Colonic mucosa (tissue), 4 donors: Measurements from ENCODE around the gene CCDC167. TPM values are rescaled to one million over a fixed set of nuclear protein-coding genes. Genes with fewer than 3 reads are reported as not detected.

ENCODE experiments used
- DNase-seq: peaks from one replicate; pipeline ENCODE4 v3.0.0-alpha.2; 2020
- H3K27ac ChIP-seq: fragments of 200-600 bp; one replicate; pipeline ENCODE4 v1.8.0; 2021
- H3K27me3 ChIP-seq: fragments of 200-600 bp; one replicate; pipeline ENCODE4 v1.8.0; 2021
- H3K36me3 ChIP-seq: fragments of 200-600 bp; one replicate; pipeline ENCODE4 v1.8.0; 2021
- H3K4me1 ChIP-seq: fragments of 200-600 bp; one replicate; pipeline ENCODE4 v1.8.0; 2021; ENCODE audit warnings: mild to moderate bottlenecking
- H3K4me3 ChIP-seq: fragments of 200-600 bp; one replicate; pipeline ENCODE4 v1.8.0; 2021
- H3K9ac ChIP-seq, 2 donors: one replicate each; pipeline ENCODE4 v1.7.0; 2013; ENCODE audit warnings: control low read depth in 2 of 2, low read depth in 2 of 2, low read length in 2 of 2
- H3K9me3 ChIP-seq: fragments of 200-600 bp; one replicate; pipeline ENCODE4 v1.8.0; 2021
- CTCF ChIP-seq: fragments of 200-600 bp; IDR thresholded peaks from one replicate; pipeline ENCODE4 v1.8.0; 2022; ENCODE audit warnings: antibody characterized with exemption, mild to moderate bottlenecking
- intact Hi-C: fragments of 100-400 bp; cut with DNase I; formaldehyde crosslinking; loops from one replicate; pipeline ENCODE4 v1.14.1; 2022
- total RNA-seq, 2 donors: library from RNA; stranded (reverse); fragmentation: NEBNext Ultra II Directional in 1 of 2; extraction: Animal tissue kit (Norgen Biotek cat#: 25700) in 1 of 2; gene quantifications; one replicate each; pipeline ENCODE4 v1.2.1, GENCODE V29; 2021
- donor health status: healthy.
- donor health status: DM: no; HTN: no; CAD: no.
- donor health status: DM: no; HTN: no; CAD: no.

The CCDC167 gene
- total RNA-seq, 2 donors from 2014 or later = 11.8 to 31.8 TPM

DNA sequence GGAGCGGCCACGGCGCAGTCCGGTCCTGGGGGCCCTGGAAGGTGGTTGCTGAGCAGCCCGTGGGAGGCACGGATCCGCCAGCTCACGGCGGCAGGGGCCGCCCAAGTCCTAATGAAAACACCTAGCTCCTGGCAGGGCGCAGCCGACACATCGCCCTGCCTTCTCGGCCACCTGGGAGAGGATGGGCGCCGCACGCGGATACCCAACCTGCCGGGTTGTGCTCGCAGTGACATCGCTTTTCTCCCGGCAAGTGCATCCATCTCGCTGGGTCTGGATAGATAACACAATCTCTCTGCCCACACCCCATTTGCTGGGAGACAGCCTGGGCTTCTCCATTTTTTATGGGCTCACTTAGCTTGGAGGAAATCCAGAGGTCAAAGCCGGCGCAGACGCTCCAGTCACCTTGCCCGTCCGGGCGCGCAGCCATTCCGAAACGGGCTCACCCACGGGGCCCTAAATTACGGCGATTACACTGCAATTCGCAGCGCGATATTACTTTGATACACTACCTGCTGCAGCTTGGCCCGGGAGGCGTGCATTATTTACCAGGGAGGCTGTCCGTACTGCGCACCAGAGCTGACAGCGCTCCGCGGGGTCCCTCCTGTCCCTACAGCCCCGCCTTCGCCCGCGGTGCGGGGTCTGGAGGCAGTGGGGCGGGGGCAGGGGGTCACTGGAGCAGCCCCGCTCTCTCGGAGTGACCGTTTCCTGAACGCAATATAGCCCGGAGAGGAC lies 36.2 kb upstream of the CCDC167 start:
- no peaks in the 10 kb centered on the region for H3K36me3 ChIP-seq
- H3K4me3 ChIP-seq = no peak overlapping the region
- peaks cover 28% of the 10 kb centered on the region for H3K27me3 ChIP-seq
- no peak overlapping the region for H3K27ac ChIP-seq
- H3K4me1 ChIP-seq = no peaks in the 10 kb centered on the region
- intact Hi-C loops = no loop called here
- no peak for DNase-seq
- no peak for TF ChIP-seq CTCF
- no peak overlapping the region for H3K9ac ChIP-seq
- H3K9me3 ChIP-seq = no peaks in the 10 kb centered on the region

GRCh38 chr6:37535428-37535758 lies 35.7 kb upstream of the CCDC167 start:
- intact Hi-C loops = no loop called here
- TF ChIP-seq CTCF = no peak
- no peak overlapping the region for H3K9ac ChIP-seq
- H3K36me3 ChIP-seq = no peaks in the 10 kb centered on the region
- H3K27me3 ChIP-seq = peaks cover 28% of the 10 kb centered on the region
- no peak overlapping the region for H3K27ac ChIP-seq
- H3K9me3 ChIP-seq = no peaks in the 10 kb centered on the region
- DNase-seq = no peak
- no peak overlapping the region for H3K4me3 ChIP-seq
- no peaks in the 10 kb centered on the region for H3K4me1 ChIP-seq

DNA sequence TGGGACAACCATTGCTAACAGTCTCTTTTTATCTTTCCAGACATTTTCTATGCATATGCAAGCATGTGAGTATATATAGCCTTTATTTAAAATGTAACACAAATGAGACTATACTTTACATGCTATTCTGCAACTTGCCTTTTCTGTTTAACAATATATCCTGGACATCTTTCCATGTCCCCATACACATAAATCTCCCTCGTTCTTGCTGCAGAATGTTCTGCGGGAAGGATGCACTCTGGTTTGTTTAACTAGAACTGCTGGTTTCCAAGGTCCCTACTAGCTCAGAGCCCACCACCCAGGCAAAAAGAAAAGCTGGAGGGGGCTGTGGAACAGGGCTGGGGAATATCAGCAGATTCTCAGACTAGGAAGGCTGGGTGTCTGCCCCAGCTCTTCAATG lies 35.2 kb upstream of the CCDC167 start:
- DNase-seq = no peak
- Histone ChIP-seq H3K9me3 (no peaks in the 10 kb centered on the region), H3K27ac (no peak overlapping the region), H3K36me3 (no peaks in the 10 kb centered on the region), H3K4me1 (no peaks in the 10 kb centered on the region), H3K9ac (no peak overlapping the region), H3K27me3 (peaks cover 28% of the 10 kb centered on the region), H3K4me3 (no peak overlapping the region)
- intact Hi-C loops = no loop called here
- TF ChIP-seq CTCF = no peak

DNA sequence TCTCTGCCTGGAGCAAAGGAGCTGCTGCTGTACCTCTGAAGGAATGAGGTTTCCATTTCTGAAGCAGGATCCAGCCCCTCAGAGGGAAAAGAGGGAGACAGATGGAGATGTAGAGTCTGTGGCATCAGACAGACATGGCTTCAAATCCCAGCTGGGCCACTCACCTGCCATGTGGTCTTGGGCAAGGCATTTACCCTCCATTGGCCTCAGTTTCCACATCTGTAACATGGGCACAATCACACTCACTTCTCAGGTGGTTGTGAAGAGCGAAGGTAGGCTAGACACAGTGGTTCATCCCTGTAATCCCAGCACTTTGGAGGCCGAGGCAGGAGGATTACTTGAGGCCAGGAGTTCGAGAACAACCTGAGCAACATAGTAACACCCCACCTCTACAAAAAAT lies 32.4 kb upstream of the CCDC167 start:
- intact Hi-C loops = no loop called here
- Histone ChIP-seq H3K27ac (no peak overlapping the region), H3K27me3 (peaks cover 27% of the 10 kb centered on the region), H3K9me3 (no peaks in the 10 kb centered on the region), H3K4me1 (no peaks in the 10 kb centered on the region), H3K4me3 (no peak overlapping the region), H3K9ac (no peak overlapping the region), H3K36me3 (no peaks in the 10 kb centered on the region)
- DNase-seq = no peak
- TF ChIP-seq CTCF = no peak

DNA sequence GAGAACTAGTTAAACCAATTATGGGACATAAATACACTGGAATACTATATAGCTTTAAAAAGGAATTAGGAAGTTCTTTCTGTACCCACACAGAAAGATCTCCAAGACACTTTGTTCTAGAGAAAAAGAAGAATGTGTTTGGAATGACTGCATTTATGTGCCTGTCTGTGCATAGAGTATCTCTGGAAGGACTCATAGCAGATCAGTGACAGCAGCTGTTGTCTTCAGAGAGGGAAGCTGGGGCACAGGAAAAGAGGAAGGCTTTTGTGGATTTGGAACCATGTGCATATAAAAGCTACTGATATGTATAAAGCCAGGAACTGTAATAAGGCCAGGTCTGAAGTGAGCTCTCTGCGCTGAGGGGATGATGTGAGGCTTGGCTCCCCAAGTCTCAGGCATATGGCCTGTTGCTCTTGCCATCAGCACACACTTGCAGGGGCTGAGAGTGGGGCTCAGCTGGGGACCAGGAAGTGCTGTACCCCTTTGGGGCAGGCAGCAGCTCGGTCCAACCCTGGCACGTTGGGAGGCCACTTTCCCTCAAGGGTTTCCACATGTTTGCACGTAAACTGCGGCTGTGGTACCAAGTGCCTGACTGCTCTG lies 31.8 kb upstream of the CCDC167 start:
- no peak for TF ChIP-seq CTCF
- Histone ChIP-seq H3K4me1 (no peaks in the 10 kb centered on the region), H3K4me3 (no peak overlapping the region), H3K9me3 (no peaks in the 10 kb centered on the region), H3K36me3 (no peaks in the 10 kb centered on the region), H3K27me3 (peaks cover 22% of the 10 kb centered on the region), H3K9ac (no peak overlapping the region), H3K27ac (no peak overlapping the region)
- intact Hi-C loops = no loop called here
- DNase-seq = no peak
